Measurements from ENCODE around the gene SBK2.

SBK2 gene

DNA sequence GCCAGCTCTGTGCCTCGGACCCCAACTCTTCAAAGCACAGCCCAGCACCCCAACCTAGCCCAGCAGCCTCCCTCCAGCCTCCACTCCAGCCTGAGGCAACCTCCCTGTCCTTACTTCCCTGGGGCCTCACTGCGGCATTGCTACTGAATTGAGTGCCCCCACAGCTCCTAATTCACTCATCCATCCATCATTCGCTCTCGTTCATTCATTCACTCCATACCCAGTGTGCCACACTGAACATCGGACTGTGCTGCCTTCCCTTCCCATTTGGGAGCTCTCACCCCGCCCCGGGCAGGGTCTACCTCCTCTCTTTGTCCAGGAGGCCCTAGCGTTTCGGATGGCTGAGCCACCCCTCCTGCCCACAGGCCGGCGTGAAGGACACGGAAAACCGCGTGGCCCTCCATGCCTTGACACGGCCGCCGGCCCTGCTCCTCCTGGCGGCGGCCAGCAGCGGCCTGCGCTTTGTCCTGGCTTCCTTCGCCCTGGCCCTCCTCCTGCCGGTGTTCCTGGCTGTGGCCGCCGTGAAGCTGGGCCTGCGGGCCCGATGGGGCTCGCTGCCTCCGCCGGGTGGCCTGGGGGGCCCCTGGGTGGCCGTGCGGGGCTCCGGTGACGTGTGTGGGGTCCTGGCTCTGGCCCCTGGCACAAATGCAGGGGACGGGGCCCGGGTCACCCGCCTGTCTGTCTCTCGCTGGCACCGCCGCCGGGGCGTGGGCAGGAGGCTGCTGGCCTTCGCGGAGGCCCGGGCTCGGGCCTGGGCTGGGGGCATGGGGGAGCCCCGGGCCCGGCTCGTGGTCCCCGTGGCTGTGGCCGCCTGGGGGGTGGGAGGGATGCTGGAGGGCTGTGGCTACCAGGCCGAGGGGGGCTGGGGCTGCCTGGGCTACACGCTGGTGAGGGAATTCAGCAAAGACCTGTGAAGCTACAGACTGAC, 50.6 kb downstream of the SBK2 start:
- DNase-seq (ENCODE audit: low read depth, low spot score) = no peak

DNA sequence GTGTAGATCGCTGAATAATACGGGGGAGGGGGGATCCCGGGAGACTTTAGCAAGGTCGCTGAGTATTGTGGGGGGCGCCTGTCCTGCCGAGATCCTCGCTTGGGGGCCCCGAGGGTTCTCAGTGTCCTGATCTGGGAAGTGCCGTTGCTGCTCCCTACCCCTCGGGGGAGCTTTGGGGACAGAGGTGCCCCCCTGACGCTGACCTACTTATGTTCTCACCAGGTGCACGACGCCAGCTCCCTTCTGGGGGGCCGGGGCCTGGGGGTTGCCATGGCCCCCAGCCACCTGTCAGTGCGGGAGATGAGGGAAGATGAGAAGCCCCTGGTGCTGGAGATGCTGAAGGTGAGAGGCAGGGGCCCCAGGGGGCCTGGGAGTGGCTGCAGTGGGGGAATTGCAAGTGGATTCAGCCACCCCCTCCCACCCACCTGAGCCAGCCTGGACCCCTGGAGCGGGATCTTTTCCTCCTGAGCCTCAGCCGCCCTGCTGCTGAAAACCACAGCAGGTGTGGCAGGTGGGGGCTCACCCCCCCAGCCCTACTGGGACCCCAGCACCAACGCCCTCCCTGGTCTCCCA, 51.4 kb downstream of the SBK2 start:
- no peak for DNase-seq (ENCODE audit: low read depth, low spot score)

DNA sequence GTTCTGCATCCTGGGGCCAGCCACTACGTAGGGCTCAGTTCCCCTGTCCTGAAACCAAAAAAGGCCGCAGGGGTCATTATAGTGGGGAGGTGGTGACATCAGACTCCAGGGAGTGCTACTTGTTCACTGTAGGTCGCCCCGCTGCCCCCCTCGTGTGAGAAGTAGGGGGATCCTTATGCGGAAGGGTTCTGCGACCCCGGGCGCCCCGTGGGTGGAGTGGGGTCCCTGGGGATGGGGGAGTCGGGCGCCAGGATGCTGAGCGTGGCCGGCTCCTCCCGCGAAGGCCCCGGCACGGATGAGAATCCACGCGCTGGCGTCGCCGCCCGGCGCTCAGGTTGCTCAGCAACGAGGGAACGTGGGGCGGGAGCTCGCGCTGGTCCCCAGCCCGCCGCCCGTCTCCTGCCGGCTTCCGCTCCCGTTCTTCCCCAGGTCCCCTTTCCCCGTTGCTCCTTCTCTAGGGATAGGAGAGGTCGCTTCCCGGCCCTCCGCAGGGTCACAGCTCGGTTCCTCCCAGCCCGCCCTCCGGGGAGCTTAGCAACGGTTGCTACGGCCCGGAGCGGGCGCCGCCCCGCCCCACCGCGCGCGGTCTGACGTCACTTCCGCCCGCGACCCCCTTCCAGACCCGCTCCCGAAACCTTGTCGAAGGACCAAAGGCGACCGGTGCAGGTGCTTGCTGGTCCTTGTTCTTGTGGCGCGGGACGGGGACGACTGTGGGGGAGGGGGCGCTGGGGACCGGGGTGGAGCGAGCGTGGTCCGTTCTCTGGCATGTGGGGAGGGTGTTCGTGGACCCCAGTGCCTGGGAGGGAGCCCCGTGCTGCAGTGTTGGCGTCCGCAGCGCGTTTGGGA, 52.1 kb downstream of the SBK2 start, which contains the start of gene NAT14:
TSS of gene NAT14 (plus strand) at position 596 of the 846 bp plus-strand sequence. CDS start 521 bp downstream, outside the sequence.
- DNase-seq (ENCODE audit: low read depth, low spot score) = peak; percentile 88

DNA sequence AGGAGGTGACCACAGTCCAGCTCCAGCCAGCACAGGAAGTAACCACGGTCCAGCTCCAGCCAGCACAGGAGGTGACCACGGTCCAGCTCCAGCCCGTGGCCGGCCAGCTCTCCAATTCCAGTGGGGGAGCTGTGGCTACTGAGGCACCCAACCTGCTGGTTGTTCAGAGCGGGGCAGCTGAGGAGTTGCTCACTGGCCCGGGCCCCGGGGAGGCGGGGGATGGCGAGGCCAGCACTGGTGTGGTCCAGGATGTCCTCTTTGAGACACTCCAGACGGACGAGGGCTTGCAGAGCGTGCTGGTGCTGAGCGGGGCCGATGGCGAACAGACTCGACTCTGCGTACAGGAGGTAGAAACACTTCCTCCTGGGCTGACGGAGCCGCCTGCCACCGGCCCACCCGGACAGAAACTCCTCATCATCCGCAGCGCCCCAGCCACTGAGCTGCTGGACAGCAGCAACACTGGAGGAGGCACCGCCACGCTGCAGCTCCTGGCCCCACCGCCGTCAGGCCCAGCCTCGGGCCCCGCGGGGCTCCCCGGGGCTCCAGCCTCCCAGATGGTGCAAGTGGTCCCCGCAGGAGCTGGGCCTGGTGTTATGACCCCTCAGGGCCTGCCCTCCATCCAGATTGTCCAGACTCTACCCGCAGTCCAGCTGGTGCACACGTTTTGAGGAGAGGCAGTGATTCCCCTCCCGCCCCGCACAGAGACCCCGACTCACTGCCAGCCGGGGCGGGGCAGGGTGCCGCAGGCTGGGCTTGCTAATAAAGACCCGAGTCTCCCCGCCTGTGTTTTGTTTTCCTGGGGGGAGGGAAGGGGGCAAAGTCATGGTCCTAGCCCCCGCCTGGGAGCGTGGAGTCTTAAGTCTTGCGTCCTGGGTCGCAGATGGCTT, 53.0 kb downstream of the SBK2 start:
- no peak for DNase-seq (ENCODE audit: low read depth, low spot score)

DNA sequence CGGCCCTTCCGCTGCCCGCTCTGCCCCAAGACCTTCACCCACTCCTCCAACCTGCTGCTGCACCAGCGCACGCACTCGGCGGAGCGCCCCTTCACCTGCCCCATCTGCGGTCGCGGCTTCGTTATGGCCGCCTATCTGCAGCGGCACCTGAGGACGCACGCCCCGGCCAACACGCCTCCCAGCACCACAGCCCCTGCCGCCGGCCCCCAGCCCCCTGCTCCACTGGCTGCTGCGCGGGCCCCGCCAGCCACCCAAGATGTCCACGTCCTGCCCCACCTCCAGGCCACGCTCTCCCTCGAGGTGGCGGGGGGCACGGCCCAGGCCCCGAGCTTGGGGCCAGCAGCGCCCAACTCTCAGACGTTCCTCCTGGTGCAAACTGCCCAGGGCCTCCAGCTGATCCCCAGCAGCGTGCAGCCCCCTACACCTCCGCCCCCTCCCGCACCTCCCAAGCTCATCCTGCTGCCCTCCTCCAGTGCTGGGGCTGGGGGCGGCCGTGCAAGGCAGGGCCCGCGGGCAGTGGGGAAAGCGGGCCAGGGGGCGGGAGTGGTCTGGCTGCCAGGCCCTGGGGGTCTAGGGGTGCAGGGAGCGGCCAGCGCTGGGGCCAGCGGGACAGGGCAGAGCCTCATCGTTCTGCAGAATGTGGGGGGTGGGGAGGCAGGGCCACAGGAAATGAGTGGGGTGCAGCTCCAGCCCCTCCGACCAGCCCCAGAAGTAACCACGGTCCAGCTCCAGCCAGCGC, 53.8 kb downstream of the SBK2 start:
- no peak for DNase-seq (ENCODE audit: low read depth, low spot score)

DNA sequence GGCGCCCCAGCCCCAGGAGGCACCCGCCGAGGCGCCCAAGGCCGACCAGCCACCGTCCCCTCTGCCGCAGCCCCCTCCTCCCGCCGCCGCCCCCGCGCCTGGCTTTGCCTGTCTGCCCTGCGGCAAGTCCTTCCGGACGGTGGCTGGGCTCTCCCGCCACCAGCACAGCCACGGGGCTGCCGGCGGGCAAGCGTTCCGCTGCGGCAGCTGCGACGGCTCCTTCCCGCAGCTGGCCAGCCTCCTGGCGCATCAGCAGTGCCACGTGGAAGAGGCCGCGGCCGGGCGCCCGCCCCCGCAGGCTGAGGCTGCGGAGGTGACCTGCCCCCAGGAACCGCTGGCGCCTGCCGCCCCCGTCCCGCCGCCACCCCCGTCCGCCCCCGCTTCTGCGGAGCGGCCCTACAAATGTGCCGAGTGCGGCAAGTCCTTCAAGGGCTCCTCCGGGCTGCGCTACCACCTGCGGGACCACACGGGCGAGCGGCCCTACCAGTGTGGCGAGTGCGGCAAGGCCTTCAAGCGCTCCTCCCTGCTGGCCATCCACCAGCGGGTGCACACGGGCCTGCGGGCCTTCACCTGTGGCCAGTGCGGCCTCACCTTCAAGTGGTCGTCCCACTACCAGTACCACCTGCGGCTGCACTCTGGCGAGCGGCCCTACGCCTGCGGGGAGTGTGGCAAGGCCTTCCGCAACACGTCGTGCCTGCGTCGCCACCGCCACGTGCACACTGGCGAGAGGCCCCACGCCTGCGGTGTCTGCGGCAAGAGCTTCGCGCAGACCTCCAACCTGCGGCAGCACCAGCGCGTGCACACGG, 54.6 kb downstream of the SBK2 start:
- DNase-seq (ENCODE audit: low read depth, low spot score) = no peak

DNA sequence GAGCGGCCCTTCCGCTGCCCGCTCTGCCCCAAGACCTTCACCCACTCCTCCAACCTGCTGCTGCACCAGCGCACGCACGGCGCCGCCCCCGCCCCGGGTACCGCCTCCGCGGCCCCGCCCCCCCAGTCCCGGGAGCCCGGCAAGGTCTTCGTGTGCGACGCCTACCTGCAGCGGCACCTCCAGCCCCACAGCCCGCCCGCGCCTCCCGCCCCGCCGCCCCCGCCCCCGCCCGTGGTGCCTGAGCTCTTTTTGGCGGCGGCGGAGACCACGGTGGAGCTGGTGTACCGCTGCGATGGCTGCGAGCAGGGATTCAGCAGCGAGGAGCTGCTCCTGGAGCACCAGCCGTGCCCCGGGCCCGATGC, 55.2 kb downstream of the SBK2 start:
- DNase-seq (ENCODE audit: low read depth, low spot score) = no peak

DNA sequence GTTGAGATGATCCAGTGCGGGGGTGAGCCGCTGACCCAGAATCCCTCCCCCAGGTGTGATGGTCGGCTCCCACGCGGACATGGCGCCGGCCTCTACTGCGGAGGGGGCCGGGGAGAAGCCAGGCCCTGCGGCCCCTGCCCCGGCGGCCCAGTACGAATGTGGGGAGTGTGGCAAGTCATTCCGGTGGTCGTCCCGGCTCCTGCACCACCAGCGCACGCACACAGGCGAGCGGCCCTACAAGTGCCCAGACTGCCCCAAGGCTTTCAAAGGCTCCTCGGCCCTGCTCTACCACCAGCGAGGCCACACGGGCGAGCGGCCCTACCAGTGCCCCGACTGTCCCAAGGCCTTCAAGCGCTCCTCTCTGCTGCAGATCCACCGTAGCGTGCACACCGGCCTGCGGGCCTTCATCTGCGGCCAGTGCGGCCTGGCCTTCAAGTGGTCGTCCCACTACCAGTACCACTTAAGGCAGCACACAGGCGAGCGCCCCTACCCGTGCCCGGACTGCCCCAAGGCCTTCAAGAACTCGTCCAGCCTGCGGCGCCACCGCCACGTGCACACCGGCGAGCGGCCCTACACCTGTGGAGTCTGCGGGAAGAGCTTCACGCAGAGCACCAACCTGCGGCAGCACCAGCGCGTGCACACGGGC, 55.7 kb downstream of the SBK2 start:
- no peak for DNase-seq (ENCODE audit: low read depth, low spot score)

DNA sequence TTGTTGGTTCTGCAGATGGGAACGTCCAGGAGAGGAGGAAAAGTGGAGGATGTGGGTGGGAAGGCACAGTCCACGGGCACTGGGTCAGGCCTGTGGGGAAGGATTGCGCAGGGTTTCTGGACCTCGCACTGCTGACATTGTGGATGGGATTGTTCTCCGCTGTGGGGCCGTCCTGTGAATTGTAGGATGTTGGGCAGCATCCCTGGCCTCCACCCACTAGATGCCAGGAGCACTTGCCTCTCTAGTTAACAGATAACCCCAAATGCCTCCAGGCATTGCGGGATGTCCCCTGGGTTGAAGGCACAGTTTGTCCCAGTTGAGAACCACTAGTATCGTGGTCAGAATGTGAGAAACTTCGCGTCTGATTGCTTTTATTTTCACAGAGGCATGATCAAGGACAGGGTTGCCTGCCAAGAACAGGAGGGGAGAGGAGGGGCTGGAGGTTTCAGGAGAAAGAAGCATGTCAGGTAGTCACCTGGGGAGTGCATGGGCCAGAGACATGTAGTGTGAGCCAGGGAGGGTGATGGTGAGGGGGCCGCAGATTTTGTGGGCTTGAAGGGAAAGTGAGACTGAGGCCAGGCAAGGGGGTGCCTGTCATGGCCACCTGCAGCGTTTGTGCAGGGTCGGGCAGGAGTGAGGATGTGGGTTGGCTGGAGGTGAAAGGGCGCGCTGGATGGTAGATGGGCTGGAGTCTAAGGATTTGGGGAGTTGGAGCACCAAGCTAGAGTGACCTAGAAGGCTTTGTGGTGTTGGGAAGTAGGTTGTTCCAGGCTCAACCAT, 57.3 kb downstream of the SBK2 start:
- no peak for DNase-seq (ENCODE audit: low read depth, low spot score)

DNA sequence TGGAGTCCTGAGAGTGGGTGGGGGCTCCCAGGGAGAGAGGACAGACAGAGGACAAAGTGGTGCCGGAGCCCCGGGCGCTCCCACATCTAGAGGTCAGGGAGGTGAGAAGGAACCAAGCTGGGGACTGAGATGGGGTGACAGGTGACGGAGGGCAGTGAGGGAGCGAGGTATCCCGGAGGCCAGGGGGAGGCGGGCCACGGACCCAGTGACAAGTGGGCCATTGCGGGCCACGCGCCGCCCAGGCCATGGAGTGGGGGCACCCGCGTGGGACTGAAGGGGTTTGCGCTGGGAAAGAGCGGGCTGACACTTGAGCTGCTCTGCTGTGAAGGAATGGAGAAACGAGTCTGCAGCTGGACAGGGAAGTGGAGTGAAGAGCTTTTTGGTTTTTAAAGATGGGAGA, 57.9 kb downstream of the SBK2 start:
- DNase-seq (ENCODE audit: low read depth, low spot score) = no peak

Data from astrocyte of the hippocampus (primary cell).